CD4-positive, alpha-beta T cell treated with Interleukin-1 beta for 1 hour (primary cell): ENCODE measurements around the gene SMIM15.

ENCODE experiments used
- DNase-seq, 2 donors: peaks; one replicate each; pipeline ENCODE4 v3.0.0-alpha.2; 2020 to 2022

The SMIM15 gene

GRCh38 chr5:61159070-61159469 is 3.2 kb downstream of the SMIM15 start:
- no peak for DNase-seq

- no peak for DNase-seq
Measured at GRCh38 chr5:61151893-61152292, 10.4 kb downstream of the SMIM15 start.

- no peak for DNase-seq
Measured at GRCh38 chr5:61148515-61148914, 13.8 kb downstream of the SMIM15 start.

- no peak for DNase-seq
Measured at GRCh38 chr5:61142811-61143210, 19.5 kb downstream of the SMIM15 start.

- no peak for DNase-seq
Measured at GRCh38 chr5:61142391-61142790, 19.9 kb downstream of the SMIM15 start.

GRCh38 chr5:61141801-61142200 is 20.5 kb downstream of the SMIM15 start:
- DNase-seq: no peak

GRCh38 chr5:61139931-61140330 is 22.3 kb downstream of the SMIM15 start:
- no peak for DNase-seq

- no peak for DNase-seq
Measured at GRCh38 chr5:61139094-61139873, 23.0 kb downstream of the SMIM15 start.

GRCh38 chr5:61137835-61138234 is 24.4 kb downstream of the SMIM15 start:
- DNase-seq: no peak

GRCh38 chr5:61132559-61132958 is 29.7 kb downstream of the SMIM15 start:
- no peak for DNase-seq

- no peak for DNase-seq
Measured at GRCh38 chr5:61130289-61130688, 32.0 kb downstream of the SMIM15 start.

GRCh38 chr5:61123145-61123544 is 39.1 kb downstream of the SMIM15 start:
- DNase-seq: no peak

GRCh38 chr5:61120534-61120933 is 41.7 kb downstream of the SMIM15 start:
- DNase-seq: no peak

GRCh38 chr5:61119066-61119465 is 43.2 kb downstream of the SMIM15 start:
- no peak for DNase-seq

- no peak for DNase-seq
Measured at GRCh38 chr5:61115968-61116367, 46.3 kb downstream of the SMIM15 start.

GRCh38 chr5:61114441-61114840 is 47.8 kb downstream of the SMIM15 start:
- DNase-seq: no peak
